GM18870 (cell line): ENCODE results near the gene MYOCD.

Source experiments
- ATAC-seq: cut with Tn5 transposase; IDR thresholded peaks from one replicate; pipeline ENCODE4 v1.9.1; 2021; ENCODE audit warnings: moderate library complexity; ENCODE audit not compliant: unreplicated experiment

Gene MYOCD

GRCh38 chr17:12693640-12694039, 27.9 kb downstream of the MYOCD start:
- no peak for ATAC-seq

- no peak for ATAC-seq
Observed at GRCh38 chr17:12706070-12706469, 40.4 kb downstream of the MYOCD start.

- no peak for ATAC-seq
Observed at GRCh38 chr17:12709063-12709462, 43.4 kb downstream of the MYOCD start.

- no peak for ATAC-seq
Observed at GRCh38 chr17:12712415-12712814, 46.7 kb downstream of the MYOCD start.

- no peak for ATAC-seq
Observed at GRCh38 chr17:12712941-12713340, 47.3 kb downstream of the MYOCD start.

- ATAC-seq: no peak
Observed at GRCh38 chr17:12719948-12720347, 54.3 kb downstream of the MYOCD start.

GRCh38 chr17:12721581-12721980, 55.9 kb downstream of the MYOCD start:
- ATAC-seq: no peak

GRCh38 chr17:12722282-12722681, 56.6 kb downstream of the MYOCD start:
- no peak for ATAC-seq

- ATAC-seq: no peak
Observed at GRCh38 chr17:12726131-12726530, 60.4 kb downstream of the MYOCD start.

- no peak for ATAC-seq
Observed at GRCh38 chr17:12727076-12727760, 61.5 kb downstream of the MYOCD start.

- no peak for ATAC-seq
Observed at GRCh38 chr17:12727881-12728280, 62.2 kb downstream of the MYOCD start.

- ATAC-seq: no peak
Observed at GRCh38 chr17:12729086-12729485, 63.4 kb downstream of the MYOCD start.

- ATAC-seq: no peak
Observed at GRCh38 chr17:12730421-12730820, 64.7 kb downstream of the MYOCD start.

GRCh38 chr17:12730931-12731521, 65.3 kb downstream of the MYOCD start:
- ATAC-seq: no peak

- ATAC-seq: no peak
Observed at GRCh38 chr17:12731839-12732238, 66.1 kb downstream of the MYOCD start.

GRCh38 chr17:12732366-12732765, 66.7 kb downstream of the MYOCD start:
- no peak for ATAC-seq

GRCh38 chr17:12734926-12735325, 69.2 kb downstream of the MYOCD start:
- no peak for ATAC-seq

GRCh38 chr17:12735517-12735916, 69.8 kb downstream of the MYOCD start:
- ATAC-seq: no peak

GRCh38 chr17:12736526-12736925, 70.8 kb downstream of the MYOCD start:
- no peak for ATAC-seq

GRCh38 chr17:12737740-12738469, 72.2 kb downstream of the MYOCD start:
- no peak for ATAC-seq

- ATAC-seq: no peak
Observed at GRCh38 chr17:12738624-12739023, 72.9 kb downstream of the MYOCD start.

GRCh38 chr17:12739500-12739899, 73.8 kb downstream of the MYOCD start:
- ATAC-seq: no peak
